HFFc6 (cell line): ENCODE measurements around the gene MOB2. TPM values are rescaled to one million over a fixed set of nuclear protein-coding genes. Genes with fewer than 3 reads are reported as not detected.
"Not testable (repeated sequence)": the region's sequence is repeated elsewhere in the genome, so short reads cannot be mapped to it uniquely, and the experiment has no call there.

Source experiments
- DNase-seq: peaks from one replicate; pipeline ENCODE4 v3.0.0-alpha.2; 2018
- H3K27ac Mint-ChIP-seq: 2 replicates; pipeline ENCODE4 v1.8.0; 2020; ENCODE audit warnings: mild to moderate bottlenecking, mixed read lengths
- H3K27me3 Mint-ChIP-seq: 2 replicates; pipeline ENCODE4 v1.8.0; 2021; ENCODE audit warnings: mild to moderate bottlenecking, moderate library complexity, mixed read lengths; ENCODE audit not compliant: insufficient read depth
- H3K36me3 Mint-ChIP-seq: 2 replicates; pipeline ENCODE4 v1.8.0; 2021; ENCODE audit warnings: low read depth, mixed read lengths
- H3K4me1 Mint-ChIP-seq: 2 replicates; pipeline ENCODE4 v1.8.0; 2020; ENCODE audit warnings: low read depth, mixed read lengths
- H3K4me3 Mint-ChIP-seq: 2 replicates; pipeline ENCODE4 v1.8.0; 2020; ENCODE audit warnings: mild to moderate bottlenecking, moderate library complexity, mixed read lengths
- H3K9me3 Mint-ChIP-seq: 2 replicates; pipeline ENCODE4 v1.8.0; 2020; ENCODE audit warnings: mild to moderate bottlenecking, mixed read lengths
- total RNA-seq, 6 experiments: library from RNA; stranded (reverse); fragmentation: NEBNext Ultra II Directional; extraction: Animal tissue kit (Norgen Biotek cat#: 25700); gene quantifications; 2 replicates in 1 of 6; 3 replicates in 5 of 6; pipeline ENCODE4 v1.2.3, GENCODE V29; 2021
- TF ChIP-seq, protein P1 (sequence below): fragments of 200-600 bp; sonication (generic); IDR thresholded peaks from 2 replicates; pipeline ENCODE4 v1.5.0; 2021; ENCODE audit warnings: antibody characterized with exemption, mild to moderate bottlenecking

The MOB2 gene
- total RNA-seq, 6 experiments from 2014 or later: 19.6 to 27.4 (median 21.4) TPM

GRCh38 chr11:1433568-1433967 is 53.0 kb downstream of the MOB2 start:
- Mint-ChIP-seq H3K9me3 (peaks cover 7% of the 10 kb centered on the region), H3K36me3 (peaks cover 6% of the 10 kb centered on the region; the same call in 1 of the 2 replicates), H3K4me1 (no peaks in the 10 kb centered on the region), H3K27ac (no peak overlapping the region), H3K4me3 (no peak overlapping the region), H3K27me3 (no peaks in the 10 kb centered on the region; the same call in 1 of the 2 replicates)
- DNase-seq: no peak
- TF ChIP-seq, protein P1, sequence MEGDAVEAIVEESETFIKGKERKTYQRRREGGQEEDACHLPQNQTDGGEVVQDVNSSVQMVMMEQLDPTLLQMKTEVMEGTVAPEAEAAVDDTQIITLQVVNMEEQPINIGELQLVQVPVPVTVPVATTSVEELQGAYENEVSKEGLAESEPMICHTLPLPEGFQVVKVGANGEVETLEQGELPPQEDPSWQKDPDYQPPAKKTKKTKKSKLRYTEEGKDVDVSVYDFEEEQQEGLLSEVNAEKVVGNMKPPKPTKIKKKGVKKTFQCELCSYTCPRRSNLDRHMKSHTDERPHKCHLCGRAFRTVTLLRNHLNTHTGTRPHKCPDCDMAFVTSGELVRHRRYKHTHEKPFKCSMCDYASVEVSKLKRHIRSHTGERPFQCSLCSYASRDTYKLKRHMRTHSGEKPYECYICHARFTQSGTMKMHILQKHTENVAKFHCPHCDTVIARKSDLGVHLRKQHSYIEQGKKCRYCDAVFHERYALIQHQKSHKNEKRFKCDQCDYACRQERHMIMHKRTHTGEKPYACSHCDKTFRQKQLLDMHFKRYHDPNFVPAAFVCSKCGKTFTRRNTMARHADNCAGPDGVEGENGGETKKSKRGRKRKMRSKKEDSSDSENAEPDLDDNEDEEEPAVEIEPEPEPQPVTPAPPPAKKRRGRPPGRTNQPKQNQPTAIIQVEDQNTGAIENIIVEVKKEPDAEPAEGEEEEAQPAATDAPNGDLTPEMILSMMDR: no peak

GRCh38 chr11:1428762-1429316 is 57.7 kb downstream of the MOB2 start:
- TF ChIP-seq, protein P1: no peak
- H3K4me1 Mint-ChIP-seq: no peaks in the 10 kb centered on the region
- H3K27ac Mint-ChIP-seq: no peak overlapping the region
- peaks cover 12% of the 10 kb centered on the region for H3K9me3 Mint-ChIP-seq
- peaks cover 7% of the 10 kb centered on the region; the same call in 1 of the 2 replicates for H3K36me3 Mint-ChIP-seq
- no peaks in the 10 kb centered on the region; the same call in none of the 2 replicates for H3K27me3 Mint-ChIP-seq
- no peak overlapping the region for H3K4me3 Mint-ChIP-seq
- no peak for DNase-seq

DNA sequence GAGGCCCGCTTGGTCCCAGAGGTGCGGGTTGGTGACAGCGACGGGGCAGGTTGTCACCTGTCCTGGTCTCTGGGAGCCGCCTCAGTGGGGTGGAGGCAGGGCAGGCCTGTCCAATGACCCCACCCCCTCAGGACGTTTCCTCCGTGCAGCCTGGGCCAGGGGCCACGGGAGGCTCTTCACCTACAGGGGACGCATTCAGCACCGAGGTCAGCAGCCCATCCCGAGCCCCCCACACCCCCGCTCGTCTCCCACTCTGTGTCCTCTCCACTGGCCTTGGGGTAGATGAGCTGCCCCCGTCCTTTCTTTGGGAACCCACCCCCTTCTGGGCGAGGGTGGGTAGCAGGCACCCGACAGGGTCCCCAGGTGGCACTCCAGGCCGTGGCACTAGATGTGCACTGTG is 61.1 kb downstream of the MOB2 start:
- Mint-ChIP-seq H3K9me3 (peaks cover 27% of the 10 kb centered on the region), H3K36me3 (peaks cover 7% of the 10 kb centered on the region; the same call in 1 of the 2 replicates), H3K4me3 (no peak overlapping the region), H3K27me3 (peaks cover 5% of the 10 kb centered on the region; the same call in 1 of the 2 replicates), H3K4me1 (no peaks in the 10 kb centered on the region), H3K27ac (no peak overlapping the region)
- no peak for DNase-seq
- TF ChIP-seq, protein P1: no peak

DNA sequence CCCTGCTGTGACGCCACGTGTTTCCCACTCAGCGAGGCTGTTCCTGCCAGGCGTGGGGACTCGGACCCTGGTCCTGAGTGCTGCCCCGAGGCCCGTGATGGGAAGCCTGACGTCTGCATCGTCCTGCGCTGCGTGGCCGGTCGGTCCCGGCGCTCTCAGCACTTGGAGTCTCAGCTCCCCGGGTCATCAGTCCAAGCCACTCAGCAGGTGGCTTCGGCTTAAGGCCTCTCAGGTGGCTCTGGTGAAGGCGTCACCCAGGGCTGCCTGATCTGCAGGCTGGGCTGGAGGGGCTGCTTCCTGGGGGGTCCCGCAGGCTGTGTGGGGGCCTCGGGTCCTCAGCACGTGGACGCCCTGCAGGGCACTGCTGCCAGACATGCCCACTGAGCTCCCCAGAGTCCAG is 61.6 kb downstream of the MOB2 start:
- Mint-ChIP-seq H3K4me3 (no peak overlapping the region), H3K36me3 (peaks cover 7% of the 10 kb centered on the region; the same call in 1 of the 2 replicates), H3K4me1 (no peaks in the 10 kb centered on the region), H3K9me3 (peaks cover 32% of the 10 kb centered on the region), H3K27ac (no peak overlapping the region), H3K27me3 (peaks cover 5% of the 10 kb centered on the region; the same call in 1 of the 2 replicates)
- DNase-seq: no peak
- TF ChIP-seq, protein P1: no peak

- H3K27ac Mint-ChIP-seq, H3K27me3 Mint-ChIP-seq, H3K4me1 Mint-ChIP-seq, DNase-seq, H3K4me3 Mint-ChIP-seq: not testable (repeated sequence)
- Mint-ChIP-seq H3K9me3 (peaks cover 38% of the 10 kb centered on the region), H3K36me3 (peaks cover 11% of the 10 kb centered on the region)
Observed at GRCh38 chr11:1423406-1423805, 63.2 kb downstream of the MOB2 start.

DNA sequence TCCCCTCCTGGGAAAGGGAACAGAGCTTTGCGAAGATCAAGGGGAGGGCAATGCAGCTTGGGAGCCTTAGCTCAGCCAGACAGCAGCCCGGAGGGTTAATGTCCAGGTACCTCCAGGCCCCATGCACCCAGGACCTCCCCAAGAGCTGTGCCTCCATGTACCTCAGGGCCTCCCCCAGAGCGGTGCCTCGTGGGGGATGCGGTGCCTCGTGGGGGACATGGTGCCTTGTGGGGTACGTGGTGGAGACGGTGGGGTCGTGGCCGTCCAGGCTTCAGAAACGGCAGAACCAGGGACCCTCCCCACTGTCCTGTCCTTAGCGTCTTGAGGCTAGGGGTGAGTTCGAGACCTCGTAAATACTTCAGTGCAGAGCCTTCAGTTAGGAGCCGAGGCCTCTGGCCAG is 63.6 kb downstream of the MOB2 start:
- no peak for DNase-seq
- Mint-ChIP-seq H3K27ac (no peak overlapping the region), H3K27me3 (peaks cover 5% of the 10 kb centered on the region), H3K9me3 (peaks cover 41% of the 10 kb centered on the region), H3K36me3 (peaks cover 11% of the 10 kb centered on the region), H3K4me3 (no peak overlapping the region), H3K4me1 (no peaks in the 10 kb centered on the region)
- TF ChIP-seq, protein P1: no peak
